ENCODE results near the gene SALL3.

SALL3 gene

GRCh38 chr18:78981394-78981831 is 1.8 kb downstream of the SALL3 start:
- H3K36me3 Mint-ChIP-seq (ENCODE audit: low read depth) = peaks cover 9% of the 10 kb centered on the region
- ATAC-seq = no peak
- peaks cover 6% of the 10 kb centered on the region for H3K9me3 Mint-ChIP-seq
- H3K27me3 Mint-ChIP-seq = peaks cover 72% of the 10 kb centered on the region
- H3K27ac Mint-ChIP-seq = peak overlapping the region; percentile 47
- peaks cover 13% of the 10 kb centered on the region for H3K4me1 Mint-ChIP-seq
- H3K4me3 Mint-ChIP-seq = peak overlapping the region; percentile 45
- DNase-seq = no peak

DNA sequence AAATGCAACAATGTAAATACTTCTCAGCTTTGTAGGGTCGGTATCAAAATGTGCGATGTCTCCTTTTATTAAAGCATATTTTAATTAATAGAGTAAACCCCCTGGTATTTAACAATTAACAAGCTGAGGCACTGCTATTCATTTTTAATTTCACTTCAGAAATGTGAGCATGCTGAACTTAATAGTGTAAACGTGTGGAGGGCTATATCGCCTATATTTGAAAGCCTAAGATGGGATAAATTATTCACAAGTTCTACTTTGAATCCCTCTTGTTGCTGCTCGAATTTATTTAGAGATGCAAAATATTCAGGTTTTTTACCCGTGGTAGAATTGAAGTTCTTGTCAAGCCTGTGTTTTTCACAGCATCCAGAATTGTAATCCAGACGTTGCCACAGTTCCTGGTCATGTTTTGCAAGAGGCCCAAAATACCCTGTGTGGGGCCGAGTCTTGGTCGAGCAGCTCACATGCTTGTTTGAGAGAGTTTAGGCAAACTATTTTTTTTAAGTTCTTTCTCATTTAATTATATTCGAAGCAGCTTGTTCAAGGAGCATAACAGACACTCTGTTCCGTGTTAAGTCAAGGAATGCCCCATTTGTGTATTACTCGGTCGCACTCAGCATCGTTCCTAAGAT is 2.5 kb downstream of the SALL3 start:
- Mint-ChIP-seq H3K27ac (peak overlapping the region; percentile 47), H3K27me3 (peaks cover 70% of the 10 kb centered on the region), H3K4me1 (peaks cover 12% of the 10 kb centered on the region), H3K4me3 (peak overlapping the region; percentile 45), H3K9me3 (peaks cover 6% of the 10 kb centered on the region), H3K36me3 (ENCODE audit: low read depth) (peaks cover 8% of the 10 kb centered on the region)
- DNase-seq (no peak), ATAC-seq (no peak)

GRCh38 chr18:78983512-78983911 is 3.9 kb downstream of the SALL3 start:
- peaks cover 5% of the 10 kb centered on the region for H3K36me3 Mint-ChIP-seq (ENCODE audit: low read depth)
- DNase-seq = no peak
- peaks cover 8% of the 10 kb centered on the region for H3K4me1 Mint-ChIP-seq
- peaks cover 6% of the 10 kb centered on the region for H3K9me3 Mint-ChIP-seq
- H3K27ac Mint-ChIP-seq = no peak overlapping the region
- peaks cover 66% of the 10 kb centered on the region for H3K27me3 Mint-ChIP-seq
- no peak overlapping the region for H3K4me3 Mint-ChIP-seq
- no peak for ATAC-seq

DNA sequence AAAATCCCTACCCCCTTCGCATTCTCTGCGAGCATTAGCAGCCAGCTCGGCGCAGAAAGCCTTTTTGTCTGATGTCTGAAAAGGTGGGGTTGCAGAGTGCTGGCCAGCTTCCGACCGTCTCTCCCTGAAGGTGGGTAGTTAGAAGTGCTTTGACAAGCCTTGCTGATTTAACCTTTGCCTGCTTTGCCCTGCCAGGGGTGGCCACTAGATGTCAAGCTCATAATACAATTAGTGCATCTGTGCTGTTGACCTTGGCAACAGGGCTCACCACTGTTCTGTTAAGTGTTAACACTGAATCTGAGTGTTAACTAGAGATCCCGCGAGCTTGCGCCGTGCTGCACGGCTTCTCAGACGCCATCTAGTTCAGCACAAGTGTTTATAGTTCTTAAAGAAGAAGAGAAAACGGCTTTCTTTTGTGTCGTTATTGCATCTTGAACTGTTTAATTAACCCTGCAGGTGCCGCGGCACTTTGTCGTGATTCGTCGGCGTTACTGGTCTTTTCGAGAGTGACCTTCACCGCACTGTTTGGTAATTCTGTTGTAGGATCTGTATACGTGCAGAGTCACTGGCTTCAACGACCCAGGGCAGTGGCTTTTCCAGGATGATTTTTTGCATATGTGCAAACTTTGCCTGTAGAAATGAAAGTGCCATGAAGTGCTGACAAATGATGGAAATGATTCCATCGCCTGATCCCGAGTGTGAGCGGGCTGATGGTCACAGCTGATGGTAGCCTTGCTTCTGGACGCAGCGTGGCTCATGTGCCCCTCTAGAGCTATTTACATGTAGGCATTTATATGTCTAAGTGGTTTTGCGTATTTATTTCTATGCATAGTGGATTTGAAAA is 5.5 kb downstream of the SALL3 start:
- Mint-ChIP-seq H3K27ac (no peak overlapping the region), H3K4me1 (peaks cover 6% of the 10 kb centered on the region), H3K9me3 (peaks cover 6% of the 10 kb centered on the region), H3K27me3 (peaks cover 72% of the 10 kb centered on the region), H3K4me3 (no peak overlapping the region), H3K36me3 (ENCODE audit: low read depth) (peaks cover 5% of the 10 kb centered on the region)
- DNase-seq (no peak), ATAC-seq (peak; percentile 36)

- H3K4me1 Mint-ChIP-seq = peaks cover 6% of the 10 kb centered on the region
- ATAC-seq (no peak), DNase-seq (peak; percentile 22)
- H3K9me3 Mint-ChIP-seq = peaks cover 6% of the 10 kb centered on the region
- H3K4me3 Mint-ChIP-seq = no peak overlapping the region
- H3K27ac Mint-ChIP-seq = no peak overlapping the region
- peaks cover 5% of the 10 kb centered on the region for H3K36me3 Mint-ChIP-seq (ENCODE audit: low read depth)
- peaks cover 70% of the 10 kb centered on the region for H3K27me3 Mint-ChIP-seq
Observed at GRCh38 chr18:78986018-78986481, 6.4 kb downstream of the SALL3 start.

- Mint-ChIP-seq H3K36me3 (ENCODE audit: low read depth) (no peaks in the 10 kb centered on the region), H3K9me3 (no peaks in the 10 kb centered on the region), H3K4me1 (no peaks in the 10 kb centered on the region), H3K27me3 (peaks cover 21% of the 10 kb centered on the region), H3K4me3 (no peak overlapping the region), H3K27ac (no peak overlapping the region)
- DNase-seq = no peak
- no peak for ATAC-seq
Observed at GRCh38 chr18:78991446-78991845, 11.8 kb downstream of the SALL3 start.

DNA sequence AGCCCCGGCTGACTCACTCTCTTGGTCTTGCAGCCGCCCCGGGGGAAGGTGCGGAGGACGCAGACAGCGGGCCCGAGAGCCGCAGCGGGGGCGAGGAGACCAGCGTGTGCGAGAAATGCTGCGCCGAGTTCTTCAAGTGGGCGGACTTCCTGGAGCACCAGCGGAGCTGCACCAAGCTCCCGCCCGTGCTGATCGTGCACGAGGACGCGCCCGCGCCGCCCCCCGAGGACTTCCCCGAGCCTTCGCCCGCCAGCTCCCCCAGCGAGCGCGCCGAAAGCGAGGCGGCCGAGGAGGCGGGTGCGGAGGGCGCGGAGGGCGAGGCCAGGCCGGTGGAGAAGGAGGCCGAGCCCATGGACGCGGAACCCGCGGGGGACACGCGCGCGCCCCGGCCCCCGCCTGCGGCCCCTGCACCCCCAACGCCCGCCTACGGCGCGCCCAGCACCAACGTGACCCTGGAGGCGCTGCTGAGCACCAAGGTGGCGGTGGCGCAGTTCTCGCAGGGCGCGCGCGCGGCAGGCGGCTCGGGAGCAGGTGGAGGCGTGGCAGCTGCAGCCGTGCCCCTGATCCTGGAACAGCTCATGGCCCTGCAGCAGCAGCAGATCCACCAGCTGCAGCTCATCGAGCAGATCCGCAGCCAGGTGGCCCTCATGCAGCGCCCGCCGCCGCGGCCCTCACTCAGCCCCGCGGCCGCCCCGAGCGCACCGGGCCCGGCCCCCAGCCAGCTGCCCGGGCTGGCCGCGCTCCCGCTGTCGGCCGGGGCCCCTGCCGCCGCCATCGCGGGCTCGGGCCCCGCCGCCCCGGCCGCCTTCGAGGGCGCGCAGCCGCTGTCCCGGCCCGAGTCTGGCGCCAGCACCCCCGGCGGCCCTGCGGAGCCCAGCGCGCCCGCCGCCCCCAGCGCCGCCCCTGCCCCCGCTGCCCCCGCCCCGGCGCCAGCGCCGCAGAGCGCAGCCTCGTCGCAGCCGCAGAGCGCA is 12.7 kb downstream of the SALL3 start:
- ATAC-seq = no peak
- no peaks in the 10 kb centered on the region for H3K4me1 Mint-ChIP-seq
- H3K27ac Mint-ChIP-seq = no peak overlapping the region
- H3K36me3 Mint-ChIP-seq (ENCODE audit: low read depth) = no peaks in the 10 kb centered on the region
- no peaks in the 10 kb centered on the region for H3K9me3 Mint-ChIP-seq
- no peak overlapping the region for H3K4me3 Mint-ChIP-seq
- no peak for DNase-seq
- peaks cover 16% of the 10 kb centered on the region for H3K27me3 Mint-ChIP-seq

GRCh38 chr18:78993014-78993926 is 13.7 kb downstream of the SALL3 start:
- H3K27ac Mint-ChIP-seq = no peak overlapping the region
- ATAC-seq (no peak), DNase-seq (no peak)
- no peaks in the 10 kb centered on the region for H3K9me3 Mint-ChIP-seq
- H3K4me3 Mint-ChIP-seq = no peak overlapping the region
- peaks cover 10% of the 10 kb centered on the region for H3K27me3 Mint-ChIP-seq
- H3K36me3 Mint-ChIP-seq (ENCODE audit: low read depth) = no peaks in the 10 kb centered on the region
- no peaks in the 10 kb centered on the region for H3K4me1 Mint-ChIP-seq

- Mint-ChIP-seq H3K9me3 (no peaks in the 10 kb centered on the region), H3K27ac (no peak overlapping the region), H3K36me3 (ENCODE audit: low read depth) (no peaks in the 10 kb centered on the region), H3K27me3 (peaks cover 5% of the 10 kb centered on the region), H3K4me3 (no peak overlapping the region), H3K4me1 (no peaks in the 10 kb centered on the region)
- ATAC-seq = no peak
- no peak for DNase-seq
Observed at GRCh38 chr18:78994000-78994399, 14.4 kb downstream of the SALL3 start.

DNA sequence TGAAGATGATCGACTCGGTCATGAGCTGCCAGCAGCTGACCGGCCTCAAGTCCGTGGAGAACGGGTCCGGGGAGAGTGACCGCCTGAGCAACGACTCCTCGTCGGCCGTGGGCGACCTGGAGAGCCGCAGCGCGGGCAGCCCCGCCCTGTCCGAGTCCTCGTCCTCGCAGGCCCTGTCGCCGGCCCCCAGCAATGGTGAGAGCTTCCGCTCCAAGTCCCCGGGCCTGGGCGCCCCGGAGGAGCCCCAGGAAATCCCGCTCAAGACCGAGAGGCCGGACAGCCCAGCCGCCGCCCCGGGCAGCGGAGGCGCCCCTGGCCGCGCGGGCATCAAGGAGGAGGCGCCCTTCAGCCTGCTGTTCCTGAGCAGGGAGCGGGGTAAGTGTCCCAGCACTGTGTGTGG is 14.9 kb downstream of the SALL3 start:
- Mint-ChIP-seq H3K4me1 (no peaks in the 10 kb centered on the region), H3K9me3 (no peaks in the 10 kb centered on the region), H3K27ac (no peak overlapping the region), H3K36me3 (ENCODE audit: low read depth) (no peaks in the 10 kb centered on the region), H3K27me3 (peaks cover 5% of the 10 kb centered on the region), H3K4me3 (no peak overlapping the region)
- no peak for DNase-seq
- no peak for ATAC-seq

GRCh38 chr18:78994977-78995582 is 15.5 kb downstream of the SALL3 start:
- DNase-seq (no peak), ATAC-seq (no peak)
- Mint-ChIP-seq H3K4me3 (no peak overlapping the region), H3K27ac (no peak overlapping the region), H3K9me3 (no peaks in the 10 kb centered on the region), H3K4me1 (no peaks in the 10 kb centered on the region), H3K27me3 (peaks cover 6% of the 10 kb centered on the region), H3K36me3 (ENCODE audit: low read depth) (no peaks in the 10 kb centered on the region)

DNA sequence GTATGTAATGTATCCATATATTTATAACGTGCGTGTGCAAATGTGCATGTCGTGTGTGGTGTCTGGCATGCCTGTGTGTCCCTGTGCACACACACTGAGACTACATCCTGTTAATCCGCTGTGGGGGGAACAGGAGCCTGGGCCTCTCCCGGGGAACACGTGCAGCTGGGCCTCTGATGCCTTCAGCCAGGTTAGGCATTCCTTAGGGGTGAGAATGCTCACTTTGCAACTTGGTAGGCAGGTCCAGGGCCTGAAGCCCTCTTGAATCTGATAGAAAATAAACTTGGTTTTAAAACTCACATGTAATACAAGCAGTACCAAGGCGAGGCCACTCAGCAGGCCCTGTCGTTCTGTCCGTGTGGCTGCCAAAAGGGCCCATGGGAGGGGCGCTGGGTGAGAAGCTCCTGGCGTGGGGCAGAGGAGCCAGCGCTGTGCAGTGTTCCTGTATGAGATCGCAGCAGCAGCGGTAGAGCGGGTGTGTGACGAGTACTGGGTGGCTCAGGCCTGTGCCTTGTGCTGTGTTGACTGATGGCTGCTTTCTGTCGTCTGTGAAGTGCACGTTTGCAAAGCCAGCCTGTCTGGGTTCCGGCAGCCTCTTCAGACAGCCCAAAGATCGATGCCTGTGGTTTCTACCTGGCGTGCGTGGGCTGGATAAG is 16.2 kb downstream of the SALL3 start:
- no peaks in the 10 kb centered on the region for H3K9me3 Mint-ChIP-seq
- H3K27ac Mint-ChIP-seq = no peak overlapping the region
- H3K4me3 Mint-ChIP-seq = no peak overlapping the region
- peaks cover 5% of the 10 kb centered on the region for H3K27me3 Mint-ChIP-seq
- no peak for ATAC-seq
- no peak for DNase-seq
- H3K36me3 Mint-ChIP-seq (ENCODE audit: low read depth) = no peaks in the 10 kb centered on the region
- H3K4me1 Mint-ChIP-seq = no peaks in the 10 kb centered on the region
